Endothelial cell of umbilical vein (primary cell): ENCODE results near the gene CLCA1. TPM values are rescaled to one million over a fixed set of nuclear protein-coding genes. Genes with fewer than 3 reads are reported as not detected.

Experiments
- BruUV-seq: library from RNA; stranded (reverse); fragments of 400-500 nt; replicated peaks from 2 replicates; lab custom pipeline; 2021; lab: Mats Ljungman, UMichigan
- CTCF ChIA-PET: fragments of 300-600, 350-600 bp; sonication (Branson Sonifier 250); formaldehyde crosslinking; loops from one replicate; lab custom pipeline; 2021; ENCODE audit warnings: antibody characterized with exemption, inconsistent platforms; lab: Charles Lee
- POLR2A ChIA-PET: fragments of 300-600, 350-600 bp; sonication (Branson Sonifier 250); formaldehyde crosslinking; loops from one replicate; lab custom pipeline; 2021; ENCODE audit warnings: antibody characterized with exemption, inconsistent platforms; lab: Charles Lee
- DNase-seq: peaks from one replicate; pipeline ENCODE4 v3.0.0-alpha.2; 2011; ENCODE audit warnings: low read depth, low spot score
- FAIRE-seq: peaks from 2 replicates; lab custom pipeline; 2011; peaks lifted over from hg19 to GRCh38; lab: Jason Lieb, UNC
- H2AFZ ChIP-seq: 2 replicates; pipeline ENCODE4 v1.6.0; 2012; ENCODE audit warnings: low read depth, low read length, control low read depth, inconsistent platforms
- H3K27ac ChIP-seq: 2 replicates; pipeline ENCODE4 v1.5.1; 2011; ENCODE audit warnings: low read depth, mild to moderate bottlenecking, control low read depth, low read length, moderate library complexity; ENCODE audit not compliant: insufficient read depth
- H3K27me3 ChIP-seq, 2 experiments: 2 replicates each; pipeline versions ENCODE4 v1.6.0 to v1.6.1; 2011; ENCODE audit warnings: low read length in 2 of 2, mixed read lengths in 1 of 2; ENCODE audit not compliant: control insufficient read depth in 2 of 2, insufficient read depth in 2 of 2
- H3K36me3 ChIP-seq, 2 experiments: 2 replicates in 1 of 2; 3 replicates in 1 of 2; pipeline ENCODE4 v1.5.1; 2011; ENCODE audit warnings: low read length in 2 of 2, mild to moderate bottlenecking in 1 of 2, moderate library complexity in 1 of 2; ENCODE audit not compliant: control insufficient read depth in 2 of 2, insufficient read depth in 2 of 2; ENCODE audit errors: extremely low read depth in 1 of 2
- H3K4me1 ChIP-seq: 3 replicates; pipeline ENCODE4 v1.5.1; 2011; ENCODE audit warnings: mild to moderate bottlenecking, low read length; ENCODE audit not compliant: control insufficient read depth, insufficient read depth; ENCODE audit errors: extremely low read depth
- H3K4me2 ChIP-seq: 2 replicates; pipeline ENCODE4 v1.6.1; 2011; ENCODE audit warnings: low read length, control low read depth, mixed read lengths; ENCODE audit not compliant: insufficient read depth
- H3K4me3 ChIP-seq, 3 experiments: fragments of 200-600 bp in 1 of 3; sonication (generic), shearing (Covaris generic) in 1 of 3; replicated peaks in 1 of 3; 2 replicates each; pipeline ENCODE4 v1.5.1; 2011 to 2016; ENCODE audit warnings: control low read depth in 3 of 3, low read length in 3 of 3, mild to moderate bottlenecking in 2 of 3, inconsistent platforms in 1 of 3, low read depth in 1 of 3, moderate library complexity in 1 of 3; ENCODE audit not compliant: insufficient read depth in 1 of 3
- H3K79me2 ChIP-seq: 2 replicates; pipeline ENCODE4 v1.6.0; 2012; ENCODE audit warnings: low read length, inconsistent platforms; ENCODE audit not compliant: control insufficient read depth, insufficient read depth
- H3K9ac ChIP-seq: replicated peaks from 2 replicates; pipeline ENCODE3; 2011; ENCODE audit warnings: low read length, control low read depth; ENCODE audit not compliant: insufficient read depth; ENCODE audit errors: extremely low read depth
- H3K9me1 ChIP-seq: replicated peaks from 3 replicates; pipeline ENCODE4 v1.6.0; 2011; ENCODE audit warnings: mild to moderate bottlenecking, low read length; ENCODE audit not compliant: control insufficient read depth, insufficient read depth; ENCODE audit errors: extremely low read depth
- H3K9me3 ChIP-seq: replicated peaks from 2 replicates; pipeline ENCODE4 v1.5.1; 2012; ENCODE audit warnings: low read length, inconsistent platforms; ENCODE audit not compliant: control insufficient read depth, insufficient read depth
- H4K20me1 ChIP-seq: replicated peaks from 2 replicates; pipeline ENCODE3; 2011; ENCODE audit warnings: mild to moderate bottlenecking, low read length; ENCODE audit not compliant: control insufficient read depth, insufficient read depth; ENCODE audit errors: extremely low read depth
- EZH2 ChIP-seq: IDR thresholded peaks from 2 replicates; pipeline ENCODE4 v1.6.1; 2012; ENCODE audit warnings: borderline replicate concordance, low read depth, mild to moderate bottlenecking, moderate library complexity, low read length, inconsistent platforms; ENCODE audit not compliant: severe bottlenecking
- FOS ChIP-seq: IDR thresholded peaks from 2 replicates; pipeline ENCODE4 v1.6.1; 2011; ENCODE audit warnings: mild to moderate bottlenecking, low read length, moderate library complexity, borderline replicate concordance; ENCODE audit not compliant: insufficient read depth
- GATA2 ChIP-seq: IDR thresholded peaks from 2 replicates; pipeline ENCODE4 v1.7.0; 2011; ENCODE audit warnings: low read depth, mild to moderate bottlenecking, moderate library complexity, mixed read lengths, low read length; ENCODE audit not compliant: insufficient read length, insufficient read depth
- JUN ChIP-seq: IDR thresholded peaks from 2 replicates; pipeline ENCODE4 v1.6.1; 2011; ENCODE audit warnings: borderline replicate concordance, low read depth; ENCODE audit not compliant: insufficient read length, insufficient read depth
- MYC ChIP-seq: IDR thresholded peaks from one replicate; pipeline ENCODE4 v1.6.1; 2011; ENCODE audit warnings: mild to moderate bottlenecking, low read depth, low read length
- POLR2A ChIP-seq: IDR thresholded peaks from 2 replicates; pipeline ENCODE4 v1.6.1; 2012; ENCODE audit warnings: low read depth, mild to moderate bottlenecking, control low read depth, low read length
- POLR2AphosphoS5 ChIP-seq: IDR thresholded peaks from 2 replicates; pipeline ENCODE4 v1.6.1; 2012; ENCODE audit warnings: low read depth, mild to moderate bottlenecking, control low read depth, low read length, moderate library complexity; ENCODE audit not compliant: insufficient read depth
- dilution Hi-C: fragments of 300-500 bp; cut with MboI; formaldehyde crosslinking; loops from one replicate; pipeline ENCODE4 v1.15.0; 2019; ENCODE audit warnings: low sequenced_read_pairs; ENCODE audit not compliant: extremely low pct_ligation_motif_present
- intact Hi-C: fragments of 100-400 bp; cut with micrococcal nuclease; formaldehyde crosslinking; loops from one replicate; pipeline ENCODE4 v1.10.0; 2022
- polyA plus RNA-seq, 4 experiments: library from polyadenylated mRNA; depleted of rRNA in 3 of 4; stranded (reverse) in 3 of 4; unstranded in 1 of 4; fragments of >200 nt; gene quantifications; 2 replicates each; pipeline versions ENCODE4 v1.2.1 to v1.2.3, GENCODE V29; 2011 to 2012; ENCODE audit warnings: missing spikeins in 1 of 4
- total RNA-seq: library from RNA; stranded (reverse); gene quantifications from 2 replicates; pipeline ENCODE4 v1.2.3, GENCODE V29; 2021
- TF ChIP-seq, protein P1 (sequence below): IDR thresholded peaks from 2 replicates; pipeline ENCODE4 v1.6.1; 2011; ENCODE audit not compliant: insufficient read depth, insufficient read length
- TF ChIP-seq, protein P2 (sequence below), 2 donors: IDR thresholded peaks; 1 replicate in 1 of 2; 2 replicates in 1 of 2; pipeline ENCODE4 v1.5.1; 2011; ENCODE audit warnings: low read length in 2 of 2, mild to moderate bottlenecking in 2 of 2, moderate library complexity in 2 of 2, control low read depth in 1 of 2, inconsistent platforms in 1 of 2, low read depth in 1 of 2; ENCODE audit not compliant: insufficient read depth in 1 of 2; ENCODE audit errors: extremely low read depth in 1 of 2

Gene CLCA1
- total and polyA plus RNA-seq, 2 donors (not counting 3 experiments of a cell fraction or from before 2014, with no cell fraction given) = not detected

DNA sequence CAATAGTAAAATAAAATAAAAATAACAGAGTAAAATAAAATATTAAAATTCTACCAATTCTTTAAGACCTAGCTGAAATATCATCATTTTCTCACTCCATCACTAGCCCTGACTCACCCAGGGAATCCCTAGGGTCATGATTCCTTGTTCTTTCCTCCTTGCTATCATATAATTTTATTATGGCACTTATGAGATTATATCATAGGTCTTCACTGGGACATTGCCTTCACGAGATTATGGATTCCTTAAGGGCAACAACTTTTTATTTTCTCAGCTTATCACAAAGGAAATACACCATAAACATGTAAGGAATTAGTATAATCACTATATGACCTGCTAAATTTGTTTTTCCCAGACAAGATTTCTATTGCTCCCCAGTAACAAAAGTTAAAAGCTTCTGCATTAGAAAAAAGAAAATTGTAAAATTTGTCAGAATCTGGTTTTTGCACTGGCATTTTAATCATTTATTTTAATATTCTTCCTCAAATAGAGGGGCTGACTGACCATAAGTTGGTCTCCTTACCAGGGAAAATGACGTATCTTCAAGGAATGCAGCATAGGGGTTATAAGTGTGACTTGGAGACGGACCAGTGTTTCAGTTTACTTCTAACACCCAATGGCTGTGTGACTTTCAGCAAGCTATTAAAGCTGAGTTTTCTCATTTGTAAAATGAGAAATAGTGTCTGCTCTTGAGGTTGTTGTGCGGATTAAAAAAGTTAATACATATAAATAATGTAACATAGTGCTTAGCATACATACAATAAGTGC lies 69.4 kb downstream of the CLCA1 start:
- H3K36me3 ChIP-seq = no peaks in the 10 kb centered on the region
- dilution Hi-C loops = no loop called here
- no peak overlapping the region for H3K27ac ChIP-seq
- no peaks in the 10 kb centered on the region for H3K79me2 ChIP-seq
- no peak for TF ChIP-seq JUN
- no peak for TF ChIP-seq EZH2
- no peak for TF ChIP-seq GATA2
- TF ChIP-seq, protein P1, sequence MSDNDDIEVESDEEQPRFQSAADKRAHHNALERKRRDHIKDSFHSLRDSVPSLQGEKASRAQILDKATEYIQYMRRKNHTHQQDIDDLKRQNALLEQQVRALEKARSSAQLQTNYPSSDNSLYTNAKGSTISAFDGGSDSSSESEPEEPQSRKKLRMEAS = no peak
- no peak for TF ChIP-seq MYC
- no peak for TF ChIP-seq FOS
- TF ChIP-seq, protein P2, sequence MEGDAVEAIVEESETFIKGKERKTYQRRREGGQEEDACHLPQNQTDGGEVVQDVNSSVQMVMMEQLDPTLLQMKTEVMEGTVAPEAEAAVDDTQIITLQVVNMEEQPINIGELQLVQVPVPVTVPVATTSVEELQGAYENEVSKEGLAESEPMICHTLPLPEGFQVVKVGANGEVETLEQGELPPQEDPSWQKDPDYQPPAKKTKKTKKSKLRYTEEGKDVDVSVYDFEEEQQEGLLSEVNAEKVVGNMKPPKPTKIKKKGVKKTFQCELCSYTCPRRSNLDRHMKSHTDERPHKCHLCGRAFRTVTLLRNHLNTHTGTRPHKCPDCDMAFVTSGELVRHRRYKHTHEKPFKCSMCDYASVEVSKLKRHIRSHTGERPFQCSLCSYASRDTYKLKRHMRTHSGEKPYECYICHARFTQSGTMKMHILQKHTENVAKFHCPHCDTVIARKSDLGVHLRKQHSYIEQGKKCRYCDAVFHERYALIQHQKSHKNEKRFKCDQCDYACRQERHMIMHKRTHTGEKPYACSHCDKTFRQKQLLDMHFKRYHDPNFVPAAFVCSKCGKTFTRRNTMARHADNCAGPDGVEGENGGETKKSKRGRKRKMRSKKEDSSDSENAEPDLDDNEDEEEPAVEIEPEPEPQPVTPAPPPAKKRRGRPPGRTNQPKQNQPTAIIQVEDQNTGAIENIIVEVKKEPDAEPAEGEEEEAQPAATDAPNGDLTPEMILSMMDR (IDR thresholded peaks at IDR 0.05; ENCODE audit: extremely low read depth in 1 of 2, insufficient read depth in 1 of 2, low read depth in 1 of 2, low read length in 2 of 2) = no peak
- TF ChIP-seq POLR2A = no peak
- TF ChIP-seq POLR2AphosphoS5 = no peak
- no peak overlapping the region for H3K4me3 ChIP-seq
- BruUV-seq = no TSS peak
- no peaks in the 10 kb centered on the region for H3K27me3 ChIP-seq
- H3K4me2 ChIP-seq = no peak overlapping the region
- H3K9me1 ChIP-seq = no peaks in the 10 kb centered on the region
- CTCF ChIA-PET = interaction anchor here (1.2 kb wide), 1 partner anchor 204 kb away, joined by 3 read pairs; no protein-coding TSS in a partner anchor
- H3K4me1 ChIP-seq = no peaks in the 10 kb centered on the region
- DNase-seq = no peak
- H2AFZ ChIP-seq = no peak overlapping the region
- no peaks in the 10 kb centered on the region for H4K20me1 ChIP-seq
- intact Hi-C loops = no loop called here
- no peaks in the 10 kb centered on the region for H3K9me3 ChIP-seq
- no peak overlapping the region for H3K9ac ChIP-seq
- no peak for FAIRE-seq
- POLR2A ChIA-PET = no interaction called here
